Omental fat pad (tissue), 4 donors: Measurements from ENCODE around the gene LY86. TPM values are rescaled to one million over a fixed set of nuclear protein-coding genes. Genes with fewer than 3 reads are reported as not detected.
"Not testable (repeated sequence)": the region's sequence is repeated elsewhere in the genome, so short reads cannot be mapped to it uniquely, and the experiment has no call there.

Experiments used
- ATAC-seq: fragments of 150-250 bp; one replicate; pipeline ENCODE4 v1.9.1; 2016; ENCODE audit warnings: mild to moderate bottlenecking, moderate library complexity; ENCODE audit not compliant: low FRiP score
- DNase-seq: peaks from one replicate; pipeline ENCODE4 v3.0.0-alpha.2; 2019; ENCODE audit warnings: low spot score
- total RNA-seq, 4 donors: library from RNA; depleted of rRNA; stranded (reverse); fragments of >200 nt; gene quantifications; one replicate each; pipeline ENCODE4 v1.1.0, GENCODE V29; 2016
- TF ChIP-seq, protein P1 (sequence below), 3 donors: fragments of 450-650 bp; IDR thresholded peaks; one replicate each; pipeline ENCODE4 v1.5.1; 2016 to 2017; ENCODE audit warnings: antibody characterized with exemption in 3 of 3, mild to moderate bottlenecking in 3 of 3, moderate library complexity in 2 of 3

The LY86 gene
- total RNA-seq, 4 donors from 2014 or later = 2.7 to 11.6 (median 8.1) TPM

GRCh38 chr6:6612308-6612707, 23.8 kb downstream of the LY86 start:
- ATAC-seq = no peak

DNA sequence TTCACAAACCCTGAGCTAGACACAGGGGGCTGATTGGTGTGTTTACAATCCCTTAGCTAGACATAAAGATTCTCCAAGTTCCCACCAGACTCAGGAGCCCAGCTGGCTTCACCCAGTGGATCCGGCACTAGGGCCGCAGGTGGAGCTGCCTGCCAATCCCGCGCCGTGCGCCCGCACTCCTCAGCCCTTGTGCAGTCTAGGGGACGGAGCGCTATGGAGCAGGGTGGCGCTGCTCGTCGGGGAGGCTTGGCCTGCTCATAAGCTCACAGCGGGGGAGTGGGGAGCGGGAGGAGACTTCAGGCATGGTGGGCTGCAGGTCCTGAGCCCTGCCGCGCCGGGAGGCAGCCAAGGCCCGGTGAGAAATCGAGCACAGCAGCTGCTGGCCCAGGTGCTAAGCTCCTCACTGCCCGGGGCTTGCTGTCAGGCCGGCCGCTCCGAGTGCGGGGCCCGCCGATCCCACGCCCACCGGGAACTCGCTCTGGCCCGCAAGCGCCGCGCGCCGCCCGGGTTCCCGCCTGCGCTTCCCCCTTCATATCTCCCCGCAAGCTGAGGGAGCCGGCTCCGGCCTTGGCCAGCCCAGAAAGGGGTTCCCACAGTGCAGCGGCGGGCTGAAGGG, 24.7 kb downstream of the LY86 start:
- not testable (repeated sequence) for DNase-seq, ATAC-seq

More at GRCh38 chr6:6612308-6612707, 23.8 kb downstream of the LY86 start:
- TF ChIP-seq, protein P1, sequence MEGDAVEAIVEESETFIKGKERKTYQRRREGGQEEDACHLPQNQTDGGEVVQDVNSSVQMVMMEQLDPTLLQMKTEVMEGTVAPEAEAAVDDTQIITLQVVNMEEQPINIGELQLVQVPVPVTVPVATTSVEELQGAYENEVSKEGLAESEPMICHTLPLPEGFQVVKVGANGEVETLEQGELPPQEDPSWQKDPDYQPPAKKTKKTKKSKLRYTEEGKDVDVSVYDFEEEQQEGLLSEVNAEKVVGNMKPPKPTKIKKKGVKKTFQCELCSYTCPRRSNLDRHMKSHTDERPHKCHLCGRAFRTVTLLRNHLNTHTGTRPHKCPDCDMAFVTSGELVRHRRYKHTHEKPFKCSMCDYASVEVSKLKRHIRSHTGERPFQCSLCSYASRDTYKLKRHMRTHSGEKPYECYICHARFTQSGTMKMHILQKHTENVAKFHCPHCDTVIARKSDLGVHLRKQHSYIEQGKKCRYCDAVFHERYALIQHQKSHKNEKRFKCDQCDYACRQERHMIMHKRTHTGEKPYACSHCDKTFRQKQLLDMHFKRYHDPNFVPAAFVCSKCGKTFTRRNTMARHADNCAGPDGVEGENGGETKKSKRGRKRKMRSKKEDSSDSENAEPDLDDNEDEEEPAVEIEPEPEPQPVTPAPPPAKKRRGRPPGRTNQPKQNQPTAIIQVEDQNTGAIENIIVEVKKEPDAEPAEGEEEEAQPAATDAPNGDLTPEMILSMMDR (IDR thresholded peaks at IDR 0.05) = no peak
- no peak for DNase-seq

DNA sequence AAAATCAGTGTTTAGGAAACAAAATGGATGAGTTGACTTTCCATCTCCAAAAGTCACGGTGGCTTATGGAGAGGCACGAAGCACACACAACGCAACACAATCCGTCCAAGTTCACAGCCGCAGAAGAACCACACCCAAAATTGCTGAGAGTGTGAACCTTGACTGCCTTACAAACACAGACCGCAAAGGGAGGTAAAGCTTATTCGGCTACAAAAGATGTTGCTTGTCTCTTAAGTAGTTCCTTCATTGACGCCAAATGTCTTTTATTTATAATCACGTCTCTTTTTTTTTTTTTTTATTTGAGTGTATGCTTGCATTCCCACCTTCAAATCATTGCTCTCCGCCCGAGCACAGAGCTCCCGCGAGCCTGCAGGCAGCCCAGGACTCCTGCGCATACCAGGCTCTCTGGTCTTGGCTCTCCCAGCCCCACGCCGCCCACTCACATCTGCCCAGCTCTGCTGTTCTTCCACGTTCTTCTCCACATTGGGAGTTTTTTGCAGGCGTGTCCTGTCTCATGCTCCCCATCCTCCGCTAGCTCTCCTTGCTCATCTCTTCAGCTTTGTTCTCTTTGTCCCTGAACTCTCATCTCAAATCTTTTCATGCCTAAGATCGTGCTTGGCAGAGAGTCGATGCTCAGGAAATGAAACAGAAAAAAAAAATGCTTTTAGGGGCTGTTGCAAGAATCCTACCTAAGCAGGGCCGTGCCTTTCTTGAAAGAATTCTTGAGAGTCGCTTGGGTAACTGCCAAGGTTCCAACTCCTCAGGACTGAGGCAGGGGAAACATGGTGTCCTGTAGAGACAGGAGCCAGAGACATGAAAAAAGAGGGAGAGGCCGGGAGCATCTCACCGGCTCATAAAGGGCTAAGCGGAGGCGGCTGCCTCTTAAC, 25.8 kb downstream of the LY86 start:
- ATAC-seq (peak; percentile 92), DNase-seq (no peak)
- TF ChIP-seq, protein P1 (IDR thresholded peaks at IDR 0.05) = no peak

DNA sequence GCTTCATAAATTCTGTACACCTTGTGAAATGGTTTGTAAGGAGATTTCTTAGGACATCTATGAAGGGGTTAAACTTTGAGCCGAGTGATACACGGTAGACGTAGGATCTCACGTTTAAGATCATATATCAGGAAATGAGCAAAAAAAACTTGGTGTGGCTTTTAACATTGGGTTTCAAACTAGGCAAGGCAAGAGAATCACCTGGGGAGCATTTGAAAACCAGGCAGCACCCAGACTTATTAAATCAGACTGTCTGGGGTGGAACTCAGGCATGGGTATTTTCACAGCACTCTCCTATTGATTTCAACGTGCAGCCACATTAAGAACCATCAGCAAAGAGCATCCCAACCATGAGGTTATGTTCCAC, 26.4 kb downstream of the LY86 start:
- ATAC-seq = no peak
- no peak for DNase-seq
- TF ChIP-seq, protein P1 (IDR thresholded peaks at IDR 0.05) = no peak

DNA sequence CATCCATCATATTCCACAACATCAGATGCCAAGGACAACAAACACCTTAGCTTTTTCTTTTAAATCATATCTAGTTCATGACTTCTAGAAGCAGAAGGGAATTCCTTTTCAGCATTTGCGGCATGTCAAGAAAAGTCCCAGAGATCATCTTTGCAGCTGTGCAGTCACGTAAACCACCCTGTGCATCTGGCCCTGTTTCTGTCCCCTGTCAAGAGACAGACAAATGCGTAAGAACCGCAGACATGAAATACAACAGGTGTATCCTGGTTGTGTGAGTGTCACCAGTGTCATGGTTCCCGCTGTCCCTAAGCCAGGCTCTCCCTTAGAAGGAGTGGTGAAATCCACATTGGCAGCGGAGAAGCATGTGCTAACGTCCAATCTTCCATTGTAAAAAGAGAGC, 28.1 kb downstream of the LY86 start:
- TF ChIP-seq, protein P1 (IDR thresholded peaks at IDR 0.05) = no peak
- no peak for DNase-seq
- no peak for ATAC-seq

DNA sequence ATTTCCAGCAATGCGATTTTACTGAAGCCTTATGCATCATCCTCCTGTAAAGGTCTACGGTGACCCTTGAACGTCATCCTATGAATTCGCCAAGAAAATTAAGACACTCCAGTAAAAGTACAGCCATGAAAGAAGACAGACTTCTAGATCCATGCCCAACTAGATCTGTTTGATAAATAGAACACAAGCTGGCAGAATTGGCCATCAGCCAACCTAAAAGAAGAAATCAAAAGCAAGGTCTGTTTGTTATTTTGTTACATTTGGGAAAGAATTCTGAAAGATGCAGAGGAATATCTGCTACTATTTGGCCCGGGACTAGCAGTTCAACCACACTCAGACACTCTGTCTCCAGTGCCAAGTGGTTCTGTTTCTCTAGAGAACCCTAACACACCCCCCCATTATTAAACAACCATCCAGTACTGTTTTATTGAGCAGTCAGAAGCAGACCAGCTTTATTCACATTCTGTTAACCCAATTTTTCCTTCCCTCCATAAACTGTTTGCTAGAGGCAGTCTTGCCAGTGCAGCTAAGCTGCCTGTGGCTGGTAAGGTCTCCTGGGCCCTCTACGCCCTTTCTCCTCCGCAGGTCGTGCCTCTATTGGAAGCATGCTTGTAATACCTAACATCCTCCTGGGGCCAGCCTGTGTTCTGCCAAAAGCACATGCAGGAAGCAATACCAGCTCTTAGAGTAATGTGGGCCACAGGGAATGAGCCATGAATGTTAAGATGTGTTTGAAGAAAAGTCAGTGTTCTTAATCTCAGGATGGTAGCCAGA, 30.7 kb downstream of the LY86 start:
- ATAC-seq = no peak

More for the DNA sequence above, 30.7 kb downstream of the LY86 start:
- DNase-seq = no peak
- TF ChIP-seq, protein P1 (IDR thresholded peaks at IDR 0.05) = no peak
